K562 (cell line): Measurements from ENCODE around the gene CHST8.

Experiments
- ATF1 ChIP-seq, 2 experiments: fragments of 450-650 bp in 1 of 2; IDR thresholded peaks; 2 replicates each; pipeline ENCODE4 v1.6.1; 2016; ENCODE audit warnings: missing compliant biosample characterization in 1 of 2, missing genetic modification characterization in 1 of 2
- EZH2 ChIP-seq: IDR thresholded peaks from 2 replicates; pipeline ENCODE4 v1.6.1; 2012; ENCODE audit warnings: low read depth, mild to moderate bottlenecking, inconsistent platforms, low read length, borderline replicate concordance
- MXI1 ChIP-seq: IDR thresholded peaks from 2 replicates; pipeline ENCODE4 v1.6.1; 2011; ENCODE audit warnings: low read depth, mild to moderate bottlenecking, improper control_type of control experiment, low read length
- NONO ChIP-seq, 2 experiments: fragments of 200-400 bp in 1 of 2; fragments of 450-650 bp in 1 of 2; formaldehyde crosslinking in 1 of 2; IDR thresholded peaks; 2 replicates each; pipeline ENCODE4 v1.6.1; 2017; ENCODE audit warnings: low read depth in 2 of 2, mild to moderate bottlenecking in 2 of 2, moderate library complexity in 2 of 2, low read length in 1 of 2
- POLR2A ChIP-seq: fragments of 450-650 bp; conservative IDR thresholded peaks from 2 replicates; pipeline ENCODE4 v1.6.1; 2016
- SP2 ChIP-seq: IDR thresholded peaks from 2 replicates; pipeline ENCODE4 v1.6.1; 2011; ENCODE audit warnings: mild to moderate bottlenecking, low read depth, low read length, moderate library complexity; ENCODE audit not compliant: poor library complexity, severe bottlenecking; ENCODE audit errors: extremely low read depth
- ZNF184 ChIP-seq: sonication (generic); formaldehyde crosslinking; IDR thresholded peaks from 2 replicates; pipeline ENCODE4 v1.5.0; 2020; ENCODE audit warnings: missing genetic modification reagents
- TF ChIP-seq, protein P1 (sequence below), 2 experiments: fragments of 450-650 bp in 1 of 2; sonication (generic) in 1 of 2; formaldehyde crosslinking in 1 of 2; IDR thresholded peaks in 1 of 2; conservative IDR thresholded peaks in 1 of 2; 2 replicates each; pipeline versions ENCODE4 v1.6.1 to v1.8.1; 2016 to 2023; ENCODE audit warnings: mild to moderate bottlenecking in 2 of 2, moderate library complexity in 2 of 2, inconsistent platforms in 1 of 2, missing genetic modification reagents in 1 of 2
- TF ChIP-seq, protein P2 (sequence below), 3 experiments: IDR thresholded peaks in 2 of 3; conservative IDR thresholded peaks in 1 of 3; 2 replicates each; pipeline ENCODE4 v1.5.1; 2011 to 2012; ENCODE audit warnings: low read length in 3 of 3, mild to moderate bottlenecking in 3 of 3, control low read depth in 2 of 3, improper control_type of control experiment in 1 of 3, inconsistent platforms in 1 of 3, low read depth in 1 of 3, mixed read lengths in 1 of 3, moderate library complexity in 1 of 3; ENCODE audit not compliant: insufficient read depth in 2 of 3
- TF ChIP-seq, protein P3 (sequence below): fragments of 250-450 bp; sonication (Bioruptor Pico); IDR thresholded peaks from 2 replicates; pipeline ENCODE4 v1.4.0; 2020; ENCODE audit warnings: mild to moderate bottlenecking, moderate library complexity

DNA sequence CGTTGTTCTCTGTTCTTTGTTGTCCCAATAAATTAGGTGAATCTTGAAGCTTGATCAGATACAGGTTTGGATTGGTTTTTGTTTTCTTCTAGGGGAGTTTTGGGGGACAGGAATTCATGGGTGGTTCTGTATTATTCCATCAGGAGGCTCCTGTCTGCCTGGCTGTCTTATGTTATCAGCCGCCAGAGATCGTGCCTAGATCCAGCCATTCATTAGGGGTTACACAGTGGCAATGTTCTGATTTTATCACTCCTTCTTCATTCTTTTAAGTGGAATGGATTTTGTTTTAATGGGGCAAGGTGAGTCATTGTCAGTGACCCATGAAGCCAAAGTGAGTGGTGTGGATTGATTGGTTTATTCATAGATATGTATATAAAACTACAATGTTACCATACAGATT is 71.9 kb downstream of the CHST8 start:
- no peak for TF ChIP-seq NONO (IDR thresholded peaks at IDR 0.05; ENCODE audit: low read depth in 2 of 2, low read length in 1 of 2)
- TF ChIP-seq, protein P1, sequence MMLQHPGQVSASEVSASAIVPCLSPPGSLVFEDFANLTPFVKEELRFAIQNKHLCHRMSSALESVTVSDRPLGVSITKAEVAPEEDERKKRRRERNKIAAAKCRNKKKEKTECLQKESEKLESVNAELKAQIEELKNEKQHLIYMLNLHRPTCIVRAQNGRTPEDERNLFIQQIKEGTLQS (IDR thresholded peaks at IDR 0.05): no peak
- TF ChIP-seq, protein P1 (CRISPR knock-in tag; conservative IDR thresholded peaks at IDR 0.05): no peak
- TF ChIP-seq ATF1 (CRISPR knock-in tag; IDR thresholded peaks at IDR 0.05): no peak
- TF ChIP-seq ATF1 (tag; IDR thresholded peaks at IDR 0.05): no peak
- TF ChIP-seq, protein P2, sequence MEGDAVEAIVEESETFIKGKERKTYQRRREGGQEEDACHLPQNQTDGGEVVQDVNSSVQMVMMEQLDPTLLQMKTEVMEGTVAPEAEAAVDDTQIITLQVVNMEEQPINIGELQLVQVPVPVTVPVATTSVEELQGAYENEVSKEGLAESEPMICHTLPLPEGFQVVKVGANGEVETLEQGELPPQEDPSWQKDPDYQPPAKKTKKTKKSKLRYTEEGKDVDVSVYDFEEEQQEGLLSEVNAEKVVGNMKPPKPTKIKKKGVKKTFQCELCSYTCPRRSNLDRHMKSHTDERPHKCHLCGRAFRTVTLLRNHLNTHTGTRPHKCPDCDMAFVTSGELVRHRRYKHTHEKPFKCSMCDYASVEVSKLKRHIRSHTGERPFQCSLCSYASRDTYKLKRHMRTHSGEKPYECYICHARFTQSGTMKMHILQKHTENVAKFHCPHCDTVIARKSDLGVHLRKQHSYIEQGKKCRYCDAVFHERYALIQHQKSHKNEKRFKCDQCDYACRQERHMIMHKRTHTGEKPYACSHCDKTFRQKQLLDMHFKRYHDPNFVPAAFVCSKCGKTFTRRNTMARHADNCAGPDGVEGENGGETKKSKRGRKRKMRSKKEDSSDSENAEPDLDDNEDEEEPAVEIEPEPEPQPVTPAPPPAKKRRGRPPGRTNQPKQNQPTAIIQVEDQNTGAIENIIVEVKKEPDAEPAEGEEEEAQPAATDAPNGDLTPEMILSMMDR (IDR thresholded peaks at IDR 0.05 in 2 of 3, conservative IDR thresholded peaks at IDR 0.05 in 1 of 3; ENCODE audit: insufficient read depth in 2 of 3, low read depth in 1 of 3, low read length in 3 of 3): no peak
- no peak for TF ChIP-seq POLR2A
- no peak for TF ChIP-seq SP2
- TF ChIP-seq EZH2: no peak
- no peak for TF ChIP-seq MXI1
- TF ChIP-seq, protein P3, sequence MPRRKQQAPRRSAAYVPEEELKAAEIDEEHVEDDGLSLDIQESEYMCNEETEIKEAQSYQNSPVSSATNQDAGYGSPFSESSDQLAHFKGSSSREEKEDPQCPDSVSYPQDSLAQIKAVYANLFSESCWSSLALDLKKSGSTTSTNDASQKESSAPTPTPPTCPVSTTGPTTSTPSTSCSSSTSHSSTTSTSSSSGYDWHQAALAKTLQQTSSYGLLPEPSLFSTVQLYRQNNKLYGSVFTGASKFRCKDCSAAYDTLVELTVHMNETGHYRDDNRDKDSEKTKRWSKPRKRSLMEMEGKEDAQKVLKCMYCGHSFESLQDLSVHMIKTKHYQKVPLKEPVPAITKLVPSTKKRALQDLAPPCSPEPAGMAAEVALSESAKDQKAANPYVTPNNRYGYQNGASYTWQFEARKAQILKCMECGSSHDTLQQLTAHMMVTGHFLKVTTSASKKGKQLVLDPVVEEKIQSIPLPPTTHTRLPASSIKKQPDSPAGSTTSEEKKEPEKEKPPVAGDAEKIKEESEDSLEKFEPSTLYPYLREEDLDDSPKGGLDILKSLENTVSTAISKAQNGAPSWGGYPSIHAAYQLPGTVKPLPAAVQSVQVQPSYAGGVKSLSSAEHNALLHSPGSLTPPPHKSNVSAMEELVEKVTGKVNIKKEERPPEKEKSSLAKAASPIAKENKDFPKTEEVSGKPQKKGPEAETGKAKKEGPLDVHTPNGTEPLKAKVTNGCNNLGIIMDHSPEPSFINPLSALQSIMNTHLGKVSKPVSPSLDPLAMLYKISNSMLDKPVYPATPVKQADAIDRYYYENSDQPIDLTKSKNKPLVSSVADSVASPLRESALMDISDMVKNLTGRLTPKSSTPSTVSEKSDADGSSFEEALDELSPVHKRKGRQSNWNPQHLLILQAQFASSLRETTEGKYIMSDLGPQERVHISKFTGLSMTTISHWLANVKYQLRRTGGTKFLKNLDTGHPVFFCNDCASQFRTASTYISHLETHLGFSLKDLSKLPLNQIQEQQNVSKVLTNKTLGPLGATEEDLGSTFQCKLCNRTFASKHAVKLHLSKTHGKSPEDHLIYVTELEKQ (CRISPR knock-in tag): no peak
- no peak for TF ChIP-seq ZNF184 (CRISPR knock-in tag)
